Thyroid gland (tissue), 4 donors: ENCODE results near the gene BAD.

Experiments
- POLR2A ChIP-seq, 2 donors: fragments of 450-650 bp; IDR thresholded peaks; one replicate each; pipeline ENCODE4 v1.6.1; 2017; ENCODE audit warnings: antibody characterized with exemption in 2 of 2, mild to moderate bottlenecking in 2 of 2, moderate library complexity in 1 of 2
- TF ChIP-seq, protein P1 (sequence below), 6 experiments: fragments of 200-600 bp in 3 of 6; fragments of 450-650 bp in 3 of 6; sonication (generic) in 3 of 6; IDR thresholded peaks; one replicate each; pipeline ENCODE4 v1.5.1; 2016 to 2019; ENCODE audit warnings: antibody characterized with exemption in 6 of 6, mild to moderate bottlenecking in 2 of 6, inconsistent platforms in 1 of 6, moderate library complexity in 1 of 6

DNA sequence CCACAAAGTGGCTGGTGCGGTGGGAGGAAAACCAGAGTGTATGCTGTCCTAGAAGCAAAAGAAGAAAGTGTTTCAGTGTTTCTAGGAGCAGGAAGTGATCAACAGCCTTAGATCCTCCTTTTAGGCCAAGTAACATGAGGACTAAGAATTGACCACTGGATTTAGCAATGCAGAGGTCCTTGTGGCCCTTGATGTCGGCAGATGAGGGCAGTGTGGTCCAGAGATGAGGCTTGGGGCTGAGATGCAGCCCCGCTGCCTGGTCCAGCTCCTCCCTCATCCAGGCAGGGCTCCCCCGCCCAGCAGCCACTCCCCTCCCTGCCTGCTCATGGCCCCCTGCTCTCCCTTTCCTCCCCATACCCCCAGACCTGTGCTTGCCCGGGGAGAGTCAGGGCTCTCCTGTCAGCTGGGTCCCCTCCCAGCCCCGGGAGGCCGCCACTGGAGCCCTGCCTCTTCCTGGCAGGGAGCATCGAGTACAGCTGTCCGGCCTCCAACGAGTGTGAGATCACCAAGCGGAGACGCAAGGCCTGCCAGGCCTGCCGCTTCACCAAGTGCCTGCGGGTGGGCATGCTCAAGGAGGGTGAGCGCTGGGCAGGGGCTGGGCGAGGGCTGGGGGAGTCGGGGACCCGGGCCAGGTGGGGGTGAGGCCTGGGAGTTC, 29.2 kb upstream of the BAD start:
- TF ChIP-seq, protein P1, sequence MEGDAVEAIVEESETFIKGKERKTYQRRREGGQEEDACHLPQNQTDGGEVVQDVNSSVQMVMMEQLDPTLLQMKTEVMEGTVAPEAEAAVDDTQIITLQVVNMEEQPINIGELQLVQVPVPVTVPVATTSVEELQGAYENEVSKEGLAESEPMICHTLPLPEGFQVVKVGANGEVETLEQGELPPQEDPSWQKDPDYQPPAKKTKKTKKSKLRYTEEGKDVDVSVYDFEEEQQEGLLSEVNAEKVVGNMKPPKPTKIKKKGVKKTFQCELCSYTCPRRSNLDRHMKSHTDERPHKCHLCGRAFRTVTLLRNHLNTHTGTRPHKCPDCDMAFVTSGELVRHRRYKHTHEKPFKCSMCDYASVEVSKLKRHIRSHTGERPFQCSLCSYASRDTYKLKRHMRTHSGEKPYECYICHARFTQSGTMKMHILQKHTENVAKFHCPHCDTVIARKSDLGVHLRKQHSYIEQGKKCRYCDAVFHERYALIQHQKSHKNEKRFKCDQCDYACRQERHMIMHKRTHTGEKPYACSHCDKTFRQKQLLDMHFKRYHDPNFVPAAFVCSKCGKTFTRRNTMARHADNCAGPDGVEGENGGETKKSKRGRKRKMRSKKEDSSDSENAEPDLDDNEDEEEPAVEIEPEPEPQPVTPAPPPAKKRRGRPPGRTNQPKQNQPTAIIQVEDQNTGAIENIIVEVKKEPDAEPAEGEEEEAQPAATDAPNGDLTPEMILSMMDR (IDR thresholded peaks at IDR 0.05) = no peak
- TF ChIP-seq POLR2A (IDR thresholded peaks at IDR 0.05) = no peak
